ENCODE results near the gene STEAP2.

DNA sequence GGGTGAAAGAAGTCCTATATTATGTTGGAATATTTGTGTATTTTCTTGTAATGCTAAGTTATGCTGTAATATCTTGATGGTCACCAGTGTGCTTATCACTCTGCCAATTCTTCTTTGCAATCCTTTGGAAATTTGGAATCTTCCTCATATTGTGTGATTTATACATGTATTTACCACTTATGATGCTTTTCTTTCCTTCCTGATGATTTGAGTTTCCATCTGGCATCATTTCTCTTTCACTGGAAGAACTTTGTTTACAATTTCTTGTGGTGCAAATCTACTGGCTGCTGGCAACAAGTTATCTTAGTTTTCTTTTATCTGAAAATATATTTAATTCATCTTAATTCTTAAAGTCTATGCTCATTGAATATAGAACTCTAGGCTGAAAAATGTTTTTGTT, 62.6 kb downstream of the STEAP2 start:
- TF ChIP-seq, protein P1, sequence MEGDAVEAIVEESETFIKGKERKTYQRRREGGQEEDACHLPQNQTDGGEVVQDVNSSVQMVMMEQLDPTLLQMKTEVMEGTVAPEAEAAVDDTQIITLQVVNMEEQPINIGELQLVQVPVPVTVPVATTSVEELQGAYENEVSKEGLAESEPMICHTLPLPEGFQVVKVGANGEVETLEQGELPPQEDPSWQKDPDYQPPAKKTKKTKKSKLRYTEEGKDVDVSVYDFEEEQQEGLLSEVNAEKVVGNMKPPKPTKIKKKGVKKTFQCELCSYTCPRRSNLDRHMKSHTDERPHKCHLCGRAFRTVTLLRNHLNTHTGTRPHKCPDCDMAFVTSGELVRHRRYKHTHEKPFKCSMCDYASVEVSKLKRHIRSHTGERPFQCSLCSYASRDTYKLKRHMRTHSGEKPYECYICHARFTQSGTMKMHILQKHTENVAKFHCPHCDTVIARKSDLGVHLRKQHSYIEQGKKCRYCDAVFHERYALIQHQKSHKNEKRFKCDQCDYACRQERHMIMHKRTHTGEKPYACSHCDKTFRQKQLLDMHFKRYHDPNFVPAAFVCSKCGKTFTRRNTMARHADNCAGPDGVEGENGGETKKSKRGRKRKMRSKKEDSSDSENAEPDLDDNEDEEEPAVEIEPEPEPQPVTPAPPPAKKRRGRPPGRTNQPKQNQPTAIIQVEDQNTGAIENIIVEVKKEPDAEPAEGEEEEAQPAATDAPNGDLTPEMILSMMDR (IDR thresholded peaks at IDR 0.05) = no peak
- TF ChIP-seq POLR2A (IDR thresholded peaks at IDR 0.05) = no peak

Measured in esophagus squamous epithelium (tissue), 4 donors.